Uterus (tissue), 4 donors: ENCODE results near the gene TSPAN3. TPM values are rescaled to one million over a fixed set of nuclear protein-coding genes. Genes with fewer than 3 reads are reported as not detected.

Experiments used
- DNase-seq, 2 donors: peaks; one replicate each; pipeline ENCODE4 v3.0.0-alpha.2; 2019 to 2020
- H3K27ac ChIP-seq, 2 donors: fragments of 200-600 bp; sonication (generic); 1 replicate in 1 of 2; 2 replicates in 1 of 2; pipeline ENCODE4 v1.5.1; 2016 to 2018
- H3K27me3 ChIP-seq, 2 donors: fragments of 200-600 bp; sonication (generic); one replicate each; pipeline ENCODE4 v1.5.1; 2018 to 2019; ENCODE audit warnings: control low read depth in 1 of 2
- H3K36me3 ChIP-seq, 2 donors: fragments of 200-600 bp; sonication (generic); one replicate each; pipeline ENCODE4 v1.5.1; 2019; ENCODE audit warnings: control low read depth in 1 of 2
- H3K4me1 ChIP-seq, 2 donors: fragments of 200-600 bp; sonication (generic); one replicate each; pipeline ENCODE4 v1.5.1; 2018 to 2019; ENCODE audit warnings: control low read depth in 1 of 2
- H3K4me3 ChIP-seq, 2 donors: fragments of 200-600 bp; sonication (generic); 1 replicate in 1 of 2; 2 replicates in 1 of 2; pipeline ENCODE4 v1.5.1; 2018 to 2019; ENCODE audit warnings: mild to moderate bottlenecking in 1 of 2
- H3K9me3 ChIP-seq, 2 donors: fragments of 200-600 bp; sonication (generic); one replicate each; pipeline ENCODE4 v1.5.1; 2019; ENCODE audit warnings: control low read depth in 1 of 2
- CTCF ChIP-seq, 4 experiments: fragments of 200-600 bp in 2 of 4; fragments of 450-650 bp in 2 of 4; sonication (generic) in 2 of 4; IDR thresholded peaks; one replicate each; pipeline ENCODE4 v1.5.1; 2016 to 2019; ENCODE audit warnings: antibody characterized with exemption in 4 of 4, mild to moderate bottlenecking in 2 of 4, moderate library complexity in 1 of 4
- POLR2A ChIP-seq, 2 donors: fragments of 450-650 bp; IDR thresholded peaks; one replicate each; pipeline ENCODE4 v1.6.1; 2016; ENCODE audit warnings: antibody characterized with exemption in 2 of 2, mild to moderate bottlenecking in 1 of 2, moderate library complexity in 1 of 2
- intact Hi-C: fragments of 100-400 bp; cut with DNase I; formaldehyde crosslinking; loops from one replicate; pipeline ENCODE4 v1.15.1; 2023; ENCODE audit warnings: low total_unique reads
- total RNA-seq, 4 donors: library from RNA; depleted of rRNA in 3 of 4; stranded (reverse); fragments of >200 nt in 3 of 4; gene quantifications; one replicate each; pipeline versions ENCODE4 v1.1.0 to v1.2.4, GENCODE V29; 2014 to 2023
- donor health status: DM: yes; HTN: yes; CAD: no.

Gene TSPAN3
- total RNA-seq, 4 donors from 2014 or later, result 62.0 to 446 (median 114) TPM

GRCh38 chr15:77031376-77032050 is 39.4 kb downstream of the TSPAN3 start:
- H3K9me3 ChIP-seq, result no peaks in the 10 kb centered on the region
- DNase-seq, result peak in 1 of 2 donors; percentile 9
- no peaks in the 10 kb centered on the region for H3K36me3 ChIP-seq
- H3K4me3 ChIP-seq, result no peak overlapping the region
- intact Hi-C loops, result no loop called here
- no peaks in the 10 kb centered on the region for H3K4me1 ChIP-seq
- H3K27me3 ChIP-seq, result no peaks in the 10 kb centered on the region
- no peak overlapping the region for H3K27ac ChIP-seq
- TF ChIP-seq POLR2A (IDR thresholded peaks at IDR 0.05) (no peak), CTCF (IDR thresholded peaks at IDR 0.05) (no peak)

DNA sequence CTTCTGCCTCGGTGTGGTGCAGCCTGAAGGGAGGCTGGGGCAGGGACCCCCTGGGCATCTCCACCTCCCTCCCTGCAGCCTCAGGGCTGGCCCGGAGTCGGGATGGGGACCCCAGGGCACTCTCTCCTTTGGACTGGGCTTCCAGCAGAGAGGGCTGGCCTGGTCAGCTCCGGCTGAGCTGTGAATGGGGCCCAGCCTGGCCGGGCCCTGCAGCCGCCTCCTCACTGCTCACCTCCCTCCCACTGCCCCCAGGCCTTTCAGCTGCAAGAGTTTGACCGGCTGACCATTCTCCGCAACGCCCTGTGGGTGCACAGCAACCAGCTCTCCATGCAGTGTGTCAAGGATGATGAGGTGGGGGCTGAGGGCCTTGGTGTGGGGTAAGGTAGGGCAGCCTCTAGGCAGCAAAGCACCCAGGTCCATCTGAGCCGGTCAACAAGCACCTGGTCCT is 40.0 kb downstream of the TSPAN3 start:
- H3K9me3 ChIP-seq, result no peaks in the 10 kb centered on the region
- intact Hi-C loops, result no loop called here
- no peak overlapping the region for H3K27ac ChIP-seq
- H3K4me1 ChIP-seq, result no peaks in the 10 kb centered on the region
- DNase-seq, result peak; percentile 12
- no peaks in the 10 kb centered on the region for H3K27me3 ChIP-seq
- H3K4me3 ChIP-seq, result no peak overlapping the region
- TF ChIP-seq POLR2A (IDR thresholded peaks at IDR 0.05) (no peak), CTCF (IDR thresholded peaks at IDR 0.05) (no peak)
- no peaks in the 10 kb centered on the region for H3K36me3 ChIP-seq

DNA sequence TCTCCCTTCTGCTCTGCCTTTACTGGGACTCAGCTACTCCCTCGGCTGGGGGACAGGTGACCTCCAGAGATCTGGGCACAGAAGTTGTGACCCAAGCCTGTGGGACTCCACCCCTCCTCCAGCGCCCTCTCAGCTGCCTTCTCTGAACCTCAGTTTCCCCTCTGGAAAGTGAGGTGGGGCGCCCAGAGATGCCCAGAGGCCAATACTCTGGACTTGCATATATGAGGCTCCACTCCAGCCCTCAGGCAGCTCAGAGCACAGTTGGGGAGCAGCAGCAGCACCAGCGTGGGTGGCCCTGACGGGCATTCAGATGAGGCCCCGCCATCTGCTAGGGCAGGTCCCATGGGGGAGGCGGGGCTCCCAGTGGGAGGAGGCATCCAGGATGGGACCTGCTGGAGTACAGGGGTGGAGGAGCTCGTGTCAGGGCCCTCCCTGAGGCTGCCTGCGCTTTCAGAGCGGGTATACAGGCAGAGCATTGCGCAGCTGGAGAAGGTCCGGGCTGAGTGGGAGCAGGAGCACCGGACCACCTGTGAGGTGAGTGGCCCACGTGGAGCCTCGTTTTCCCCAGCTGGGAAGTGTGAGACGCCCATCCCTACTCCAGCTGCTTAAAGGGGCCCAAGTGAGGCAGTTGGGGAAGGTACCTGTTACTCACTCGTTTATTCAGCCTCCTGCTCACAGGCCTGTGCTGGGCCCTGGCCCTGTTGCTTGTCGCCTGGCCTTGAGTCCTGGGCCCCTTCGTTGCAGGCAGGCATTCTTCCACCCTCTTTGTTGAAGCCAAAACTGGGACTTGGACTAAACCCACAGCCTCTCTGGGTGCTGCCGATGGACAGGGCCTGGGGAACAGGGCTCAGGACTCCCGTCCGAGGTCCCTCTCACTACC is 40.6 kb downstream of the TSPAN3 start:
- Histone ChIP-seq H3K27ac (no peak overlapping the region), H3K4me3 (no peak overlapping the region), H3K4me1 (no peaks in the 10 kb centered on the region), H3K9me3 (no peaks in the 10 kb centered on the region), H3K27me3 (no peaks in the 10 kb centered on the region), H3K36me3 (no peaks in the 10 kb centered on the region)
- intact Hi-C loops, result no loop called here
- no peak for TF ChIP-seq CTCF (IDR thresholded peaks at IDR 0.05)
- no peak for TF ChIP-seq POLR2A (IDR thresholded peaks at IDR 0.05)
- DNase-seq, result peak; percentile 9 to 11

- Histone ChIP-seq H3K9me3 (no peaks in the 10 kb centered on the region), H3K27me3 (no peaks in the 10 kb centered on the region), H3K4me3 (no peak overlapping the region), H3K36me3 (no peaks in the 10 kb centered on the region), H3K27ac (no peak overlapping the region), H3K4me1 (no peaks in the 10 kb centered on the region)
- TF ChIP-seq POLR2A (IDR thresholded peaks at IDR 0.05), result no peak
- no peak for TF ChIP-seq CTCF (IDR thresholded peaks at IDR 0.05)
- intact Hi-C loops, result no loop called here
- DNase-seq, result peak in 1 of 2 donors; percentile 11
Measured at GRCh38 chr15:77029166-77030047, 41.5 kb downstream of the TSPAN3 start.
